AG04449 (cell line): Measurements from ENCODE around the gene RNF135.

Experiments used
- CTCF ChIA-PET: fragments of 350-600 bp; formaldehyde crosslinking; extraction: SDS; loops from one replicate; lab custom pipeline; 2021; ENCODE audit warnings: antibody characterized with exemption; lab: Yijun Ruan, JAX
- POLR2A ChIA-PET: fragments of 400-600, 350-600 bp; formaldehyde crosslinking; extraction: SDS; loops from one replicate; lab custom pipeline; 2020; ENCODE audit warnings: antibody characterized with exemption, inconsistent platforms; lab: Yijun Ruan, JAX
- DNase-seq: peaks from one replicate; pipeline ENCODE4 v3.0.0-alpha.2; 2010; ENCODE audit warnings: low read depth, low spot score
- H3K4me3 ChIP-seq: 2 replicates; pipeline ENCODE4 v1.5.1; 2011; ENCODE audit warnings: low read depth, mild to moderate bottlenecking, control low read depth, low read length
- CTCF ChIP-seq: IDR thresholded peaks from one replicate; pipeline ENCODE4 v1.5.1; 2011; ENCODE audit warnings: mild to moderate bottlenecking, moderate library complexity, low read length, control low read depth, inconsistent platforms; ENCODE audit not compliant: insufficient read depth; ENCODE audit errors: missing control alignments

The RNF135 gene

DNA sequence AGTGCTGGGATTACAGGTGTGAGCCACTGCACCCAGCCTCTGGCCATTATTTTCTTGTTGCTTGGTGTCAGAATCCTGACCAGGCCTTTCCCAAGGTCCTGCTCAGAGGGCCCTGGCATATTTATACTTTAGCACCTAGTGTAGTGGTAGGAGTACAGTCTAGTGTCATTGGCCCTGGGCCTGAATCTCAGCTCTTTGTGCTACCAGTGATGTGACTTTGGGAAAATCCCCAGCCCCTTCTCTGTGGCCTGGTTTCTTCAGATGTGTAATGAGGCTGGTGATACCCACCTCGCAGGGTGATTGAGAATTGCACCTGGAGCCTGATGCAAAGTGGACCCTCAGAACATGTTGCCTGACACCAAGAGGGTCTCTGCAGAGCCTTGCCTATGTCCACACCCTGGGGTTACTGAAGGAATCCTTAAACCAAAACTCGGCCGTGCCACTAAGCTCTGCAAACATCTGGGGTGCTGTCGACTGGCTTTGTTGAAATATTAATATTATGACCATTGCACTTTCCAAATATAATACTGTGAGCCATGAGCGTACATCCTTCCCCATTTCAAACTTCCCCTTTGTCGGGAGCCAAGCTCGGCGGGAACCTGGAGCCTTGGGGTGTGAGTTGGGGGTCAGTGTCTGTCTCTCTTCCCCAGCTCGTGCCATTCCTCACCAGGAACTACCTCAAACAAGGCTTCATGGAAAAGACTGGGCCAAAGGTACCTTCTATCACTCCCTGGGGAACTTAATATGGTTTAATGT is 18.0 kb upstream of the RNF135 start:
- POLR2A ChIA-PET, result no interaction called here
- CTCF ChIA-PET, result interaction anchor here (0.6 kb wide), 1 partner anchor 617 kb away, joined by 4 read pairs; no protein-coding TSS in a partner anchor

DNA sequence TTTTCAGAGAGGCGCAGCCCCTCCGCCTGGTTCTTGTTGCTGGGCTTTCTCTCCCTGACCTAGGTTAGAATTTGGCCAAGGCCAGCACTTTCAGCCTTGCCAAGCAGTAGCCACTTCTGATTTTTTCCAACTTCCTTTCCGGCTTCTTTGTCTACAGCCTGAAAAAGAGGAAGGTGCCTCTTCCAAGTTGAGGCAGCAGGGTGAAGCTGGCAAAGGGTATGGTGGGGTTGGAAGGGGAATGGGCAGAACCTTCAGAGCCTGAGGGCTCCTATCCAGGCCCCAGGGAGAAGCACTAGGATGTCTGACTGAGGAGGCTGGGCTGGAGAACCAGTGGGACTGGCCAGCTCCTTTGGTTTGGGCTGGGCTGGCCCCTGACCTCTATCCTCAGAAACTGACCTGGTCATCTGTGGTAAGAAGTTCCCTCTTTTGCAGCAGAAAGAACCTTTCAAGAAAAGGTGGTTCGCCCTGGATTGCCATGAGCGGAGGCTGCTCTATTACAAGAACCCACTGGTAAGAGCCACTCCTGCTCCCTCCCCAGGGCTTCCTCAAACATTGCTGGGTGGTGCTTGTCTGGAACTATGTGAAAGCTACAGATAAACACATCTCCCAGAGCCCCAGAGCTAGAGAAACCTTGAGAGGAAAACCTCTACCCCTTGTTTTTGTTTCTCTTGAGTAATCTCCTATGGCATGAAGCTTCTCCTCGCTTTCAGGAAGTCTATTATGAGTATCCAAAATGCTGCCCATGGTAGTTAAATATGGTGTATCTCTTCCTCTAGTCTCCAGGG is 16.6 kb upstream of the RNF135 start:
- no peak for DNase-seq
- H3K4me3 ChIP-seq, result no peak overlapping the region
- POLR2A ChIA-PET, result interaction anchor here (0.6 kb wide), 1 partner anchor 10 kb away, joined by 3 read pairs; no protein-coding TSS in a partner anchor
- no peak for TF ChIP-seq CTCF
- CTCF ChIA-PET, result interaction anchor here (1.1 kb wide), 1 partner anchor 22 kb away, joined by 3 read pairs; no protein-coding TSS in a partner anchor

More for the DNA sequence above, 18.0 kb upstream of the RNF135 start:
- TF ChIP-seq CTCF, result no peak
- DNase-seq, result no peak
- H3K4me3 ChIP-seq, result no peak overlapping the region

- CTCF ChIA-PET, result interaction anchor here (0.6 to 1.4 kb wide), 3 partner anchors 11 to 142 kb away, joined by 3 to 6 read pairs (median 3); partner anchors contain the start of gene RNF135
- no peak for DNase-seq
- no peak for TF ChIP-seq CTCF
- POLR2A ChIA-PET, result no interaction called here
- H3K4me3 ChIP-seq, result no peak overlapping the region
Observed at GRCh38 chr17:30956764-30957374, 14.0 kb upstream of the RNF135 start.

GRCh38 chr17:30957741-30958140 is 13.1 kb upstream of the RNF135 start:
- POLR2A ChIA-PET, result no interaction called here
- DNase-seq, result no peak
- CTCF ChIA-PET, result interaction anchor here (1.4 kb wide), 1 partner anchor 13 kb away, joined by 6 read pairs; the partner anchor contains the start of gene RNF135

DNA sequence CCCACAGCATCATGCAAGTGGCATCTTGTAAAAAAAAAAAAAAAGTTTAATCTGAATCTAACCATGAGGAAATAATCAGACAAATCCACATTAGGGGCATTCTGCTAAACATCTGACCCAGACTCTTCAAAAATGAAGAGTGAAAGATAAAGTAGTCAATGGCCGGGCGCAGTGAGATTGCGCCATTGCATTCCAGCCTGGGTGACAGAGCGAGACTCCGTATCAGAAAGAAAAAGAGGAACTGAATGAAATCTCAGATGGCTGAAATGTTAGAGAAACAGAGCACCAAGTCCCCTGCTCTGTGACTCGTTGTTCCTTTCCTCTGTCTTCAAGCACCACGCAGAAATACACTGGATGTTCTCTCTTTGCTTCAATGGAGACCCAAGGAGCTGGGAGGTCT is 12.7 kb upstream of the RNF135 start:
- no peak overlapping the region for H3K4me3 ChIP-seq
- DNase-seq, result no peak
- POLR2A ChIA-PET, result no interaction called here
- CTCF ChIA-PET, result interaction anchor here (1.6 kb wide), 1 partner anchor 12 kb away, joined by 4 read pairs; the partner anchor contains the start of gene RNF135
- no peak for TF ChIP-seq CTCF

More at GRCh38 chr17:30957741-30958140, 13.1 kb upstream of the RNF135 start:
- no peak for TF ChIP-seq CTCF
- no peak overlapping the region for H3K4me3 ChIP-seq
